MCF 10A (cell line): ENCODE measurements around the gene ME3. TPM values are rescaled to one million over a fixed set of nuclear protein-coding genes. Genes with fewer than 3 reads are reported as not detected.
"Not testable (repeated sequence)": the region's sequence is repeated elsewhere in the genome, so short reads cannot be mapped to it uniquely, and the experiment has no call there.

Experiments
- BruUV-seq: library from RNA; stranded (reverse); fragments of 400-500 nt; replicated peaks from 2 replicates; lab custom pipeline; 2021; lab: Mats Ljungman, UMichigan
- CTCF ChIA-PET: fragments of 300-600 bp; sonication (Branson Sonifier 250); formaldehyde crosslinking; extraction: SDS; loops from one replicate; lab custom pipeline; 2021; ENCODE audit warnings: antibody characterized with exemption, inconsistent platforms; lab: Yijun Ruan, JAX
- POLR2A ChIA-PET: fragments of 300-600, 350-650 bp; sonication (Branson Sonifier 250); formaldehyde crosslinking; extraction: SDS; loops from one replicate; lab custom pipeline; 2020; ENCODE audit warnings: antibody characterized with exemption, inconsistent platforms; lab: Yijun Ruan, JAX
- DNase-seq: peaks from one replicate; pipeline ENCODE4 v3.0.0-alpha.2; 2018; ENCODE audit not compliant: unreplicated experiment
- H3K27ac Mint-ChIP-seq: one replicate; pipeline ENCODE4 v1.8.0; 2022; ENCODE audit warnings: mild to moderate bottlenecking, low read depth, mixed read lengths; ENCODE audit not compliant: unreplicated experiment
- H3K27me3 Mint-ChIP-seq: one replicate; pipeline ENCODE4 v1.8.0; 2022; ENCODE audit warnings: mixed read lengths; ENCODE audit not compliant: insufficient read depth, unreplicated experiment
- H3K36me3 Mint-ChIP-seq: one replicate; pipeline ENCODE4 v1.8.0; 2022; ENCODE audit warnings: mild to moderate bottlenecking, moderate library complexity, mixed read lengths; ENCODE audit not compliant: insufficient read depth, unreplicated experiment
- H3K4me1 Mint-ChIP-seq: one replicate; pipeline ENCODE4 v1.8.0; 2022; ENCODE audit warnings: mixed read lengths; ENCODE audit not compliant: insufficient read depth, unreplicated experiment
- H3K4me3 Mint-ChIP-seq: one replicate; pipeline ENCODE4 v1.8.0; 2022; ENCODE audit warnings: mild to moderate bottlenecking, moderate library complexity, mixed read lengths; ENCODE audit not compliant: unreplicated experiment
- H3K9me3 Mint-ChIP-seq: one replicate; pipeline ENCODE4 v1.8.0; 2022; ENCODE audit warnings: mixed read lengths; ENCODE audit not compliant: unreplicated experiment
- intact Hi-C: fragments of 100-400 bp; cut with micrococcal nuclease; formaldehyde crosslinking; loops from 2 replicates; pipeline ENCODE4 v1.14.1; 2022
- total RNA-seq: library from RNA; stranded (reverse); gene quantifications from 2 replicates; pipeline ENCODE4 v1.2.3, GENCODE V29; 2022
- TF ChIP-seq, protein P1 (sequence below): fragments of 200-600 bp; IDR thresholded peaks from one replicate; pipeline ENCODE4 v1.8.0; 2022; ENCODE audit warnings: antibody characterized with exemption, mild to moderate bottlenecking; ENCODE audit not compliant: unreplicated experiment

The ME3 gene
- total RNA-seq, 1 experiment from 2014 or later = not detected

- ChIA-PET CTCF (interaction anchor here (0.6 to 0.7 kb wide), 2 partner anchors 13 to 70 kb away, joined by 3 to 4 read pairs; no protein-coding TSS in a partner anchor), POLR2A (interaction anchor here (0.6 to 2.0 kb wide), 12 partner anchors 9 to 736 kb away, joined by 3 to 13 read pairs (median 4); partner anchors contain the start of gene EED)
- peaks cover 28% of the 10 kb centered on the region for H3K4me1 Mint-ChIP-seq
- no peaks in the 10 kb centered on the region for H3K27me3 Mint-ChIP-seq
- DNase-seq = peak; percentile 81
- TSS peak; percentile 69 for BruUV-seq
- peak overlapping the region; percentile 74 for H3K27ac Mint-ChIP-seq
- intact Hi-C loops = loop anchor here (2.0 to 5.0 kb wide), 2 partner anchors 42 to 63 kb away; no protein-coding TSS in a partner anchor
- H3K36me3 Mint-ChIP-seq = no peaks in the 10 kb centered on the region
- H3K9me3 Mint-ChIP-seq = peaks cover 14% of the 10 kb centered on the region
- TF ChIP-seq, protein P1, sequence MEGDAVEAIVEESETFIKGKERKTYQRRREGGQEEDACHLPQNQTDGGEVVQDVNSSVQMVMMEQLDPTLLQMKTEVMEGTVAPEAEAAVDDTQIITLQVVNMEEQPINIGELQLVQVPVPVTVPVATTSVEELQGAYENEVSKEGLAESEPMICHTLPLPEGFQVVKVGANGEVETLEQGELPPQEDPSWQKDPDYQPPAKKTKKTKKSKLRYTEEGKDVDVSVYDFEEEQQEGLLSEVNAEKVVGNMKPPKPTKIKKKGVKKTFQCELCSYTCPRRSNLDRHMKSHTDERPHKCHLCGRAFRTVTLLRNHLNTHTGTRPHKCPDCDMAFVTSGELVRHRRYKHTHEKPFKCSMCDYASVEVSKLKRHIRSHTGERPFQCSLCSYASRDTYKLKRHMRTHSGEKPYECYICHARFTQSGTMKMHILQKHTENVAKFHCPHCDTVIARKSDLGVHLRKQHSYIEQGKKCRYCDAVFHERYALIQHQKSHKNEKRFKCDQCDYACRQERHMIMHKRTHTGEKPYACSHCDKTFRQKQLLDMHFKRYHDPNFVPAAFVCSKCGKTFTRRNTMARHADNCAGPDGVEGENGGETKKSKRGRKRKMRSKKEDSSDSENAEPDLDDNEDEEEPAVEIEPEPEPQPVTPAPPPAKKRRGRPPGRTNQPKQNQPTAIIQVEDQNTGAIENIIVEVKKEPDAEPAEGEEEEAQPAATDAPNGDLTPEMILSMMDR = no peak
- H3K4me3 Mint-ChIP-seq = peak overlapping the region; percentile 11
Observed at GRCh38 chr11:86523738-86524619, 148.4 kb downstream of the ME3 start.

DNA sequence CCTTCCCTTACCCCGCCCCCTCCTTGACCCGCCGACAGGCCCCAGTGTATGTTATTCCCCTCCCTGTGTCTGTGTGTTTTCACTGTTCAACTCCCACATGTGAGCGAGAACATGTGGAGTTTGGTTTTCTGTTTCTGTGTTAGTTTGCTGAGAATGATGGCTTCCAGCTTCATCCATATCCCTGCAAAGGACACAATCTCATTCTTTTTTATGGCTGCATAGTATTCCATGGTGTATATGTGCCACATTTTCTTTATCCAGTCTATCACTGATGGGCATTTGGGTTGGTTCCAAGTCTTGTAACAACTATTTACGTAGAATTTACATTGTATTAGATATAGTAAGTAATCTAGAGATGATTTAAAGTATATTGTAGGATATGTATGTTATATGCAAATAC is 149.9 kb downstream of the ME3 start:
- CTCF ChIA-PET = interaction anchor here (0.6 kb wide), 1 partner anchor 66 kb away, joined by 3 read pairs; no protein-coding TSS in a partner anchor
- H3K27me3 Mint-ChIP-seq, H3K27ac Mint-ChIP-seq, H3K4me3 Mint-ChIP-seq, BruUV-seq, DNase-seq, POLR2A ChIA-PET, H3K36me3 Mint-ChIP-seq, H3K9me3 Mint-ChIP-seq: not testable (repeated sequence)
- peaks cover 37% of the 10 kb centered on the region for H3K4me1 Mint-ChIP-seq
- intact Hi-C loops = loop anchor here (5.0 kb wide), 1 partner anchor 40 kb away; no protein-coding TSS in a partner anchor

- no peaks in the 10 kb centered on the region for H3K9me3 Mint-ChIP-seq
- intact Hi-C loops = no loop called here
- peaks cover 38% of the 10 kb centered on the region for H3K4me1 Mint-ChIP-seq
- no TSS peak for BruUV-seq
- no peak overlapping the region for H3K27ac Mint-ChIP-seq
- no peaks in the 10 kb centered on the region for H3K36me3 Mint-ChIP-seq
- DNase-seq = no peak
- CTCF ChIA-PET = interaction anchor here (0.9 to 1.0 kb wide), 2 partner anchors 21 to 90 kb away, joined by 3 read pairs; no protein-coding TSS in a partner anchor
- TF ChIP-seq, protein P1 = no peak
- no peaks in the 10 kb centered on the region for H3K27me3 Mint-ChIP-seq
- POLR2A ChIA-PET = interaction anchor here (1.0 kb wide), 1 partner anchor 29 kb away, joined by 3 read pairs; no protein-coding TSS in a partner anchor
- no peak overlapping the region for H3K4me3 Mint-ChIP-seq
Observed at GRCh38 chr11:86519064-86519911, 153.1 kb downstream of the ME3 start.

- BruUV-seq = no TSS peak
- Mint-ChIP-seq H3K27me3 (no peaks in the 10 kb centered on the region), H3K36me3 (no peaks in the 10 kb centered on the region), H3K4me1 (peaks cover 27% of the 10 kb centered on the region), H3K9me3 (no peaks in the 10 kb centered on the region), H3K4me3 (no peak overlapping the region), H3K27ac (no peak overlapping the region)
- TF ChIP-seq, protein P1 = no peak
- CTCF ChIA-PET = interaction anchor here (0.9 kb wide), 1 partner anchor 55 kb away, joined by 3 read pairs; no protein-coding TSS in a partner anchor
- intact Hi-C loops = no loop called here
- DNase-seq = no peak
- POLR2A ChIA-PET = no interaction called here
Observed at GRCh38 chr11:86518211-86518610, 154.2 kb downstream of the ME3 start.
